H1 (cell line): Measurements from ENCODE around the gene CASQ2. TPM values are rescaled to one million over a fixed set of nuclear protein-coding genes. Genes with fewer than 3 reads are reported as not detected.

Experiments
- CTCF ChIA-PET: fragments of 300-600 bp; sonication (Branson Sonifier 250); formaldehyde crosslinking; loops from one replicate; lab custom pipeline; 2021; ENCODE audit not compliant: partially characterized antibody; lab: Charles Lee
- POLR2A ChIA-PET: fragments of 300-600 bp; sonication (Branson Sonifier 250); formaldehyde crosslinking; loops from one replicate; lab custom pipeline; 2021; ENCODE audit warnings: inconsistent platforms; ENCODE audit not compliant: partially characterized antibody; lab: Charles Lee
- DNase-seq, 2 experiments: peaks; one replicate each; pipeline versions ENCODE4 v3.0.0 to v3.0.0-alpha.2; 2010 to 2022; ENCODE audit warnings: low spot score in 2 of 2, low read depth in 1 of 2, mixed read lengths in 1 of 2
- FAIRE-seq: peaks from 2 replicates; lab custom pipeline; 2011; peaks lifted over from hg19 to GRCh38; lab: Jason Lieb, UNC
- H2AFZ ChIP-seq: 2 replicates; pipeline ENCODE4 v1.8.1; 2012; ENCODE audit warnings: low read length, inconsistent platforms
- H2AK5ac ChIP-seq: 2 replicates; pipeline ENCODE4 v1.6.1; 2013; ENCODE audit warnings: low read depth, low read length
- H2BK120ac ChIP-seq: replicated peaks from 2 replicates; pipeline ENCODE3; 2013; ENCODE audit warnings: low read depth, low read length, inconsistent platforms
- H2BK12ac ChIP-seq: 2 replicates; pipeline ENCODE4 v1.6.1; 2013; ENCODE audit warnings: low read depth, low read length
- H2BK15ac ChIP-seq: 2 replicates; pipeline ENCODE4 v1.6.1; 2013; ENCODE audit warnings: low read length
- H2BK20ac ChIP-seq: 2 replicates; pipeline ENCODE4 v1.6.1; 2013; ENCODE audit warnings: low read length
- H2BK5ac ChIP-seq: 2 replicates; pipeline ENCODE4 v1.6.1; 2013; ENCODE audit warnings: low read depth, low read length
- H3K14ac ChIP-seq: 2 replicates; pipeline ENCODE4 v1.6.1; 2013; ENCODE audit warnings: inconsistent platforms; ENCODE audit not compliant: insufficient read length
- H3K18ac ChIP-seq: 2 replicates; pipeline ENCODE4 v1.6.1; 2013; ENCODE audit warnings: low read length; ENCODE audit errors: extremely low read depth
- H3K23ac ChIP-seq: 2 replicates; pipeline ENCODE4 v1.6.1; 2013; ENCODE audit warnings: inconsistent platforms; ENCODE audit not compliant: insufficient read length
- H3K23me2 ChIP-seq: 2 replicates; pipeline ENCODE4 v1.6.1; 2013; ENCODE audit warnings: low read depth, low read length
- H3K27ac ChIP-seq: 2 replicates; pipeline ENCODE4 v1.6.1; 2011; ENCODE audit warnings: low read depth, low read length, inconsistent platforms
- H3K27me3 ChIP-seq, 4 experiments: replicated peaks in 1 of 4; 1 replicate in 1 of 4; 2 replicates in 3 of 4; pipeline versions ENCODE4 v1.6.1 to v1.8.1; 2011 to 2013; ENCODE audit warnings: low read length in 3 of 4, mild to moderate bottlenecking in 3 of 4, inconsistent platforms in 2 of 4, mixed read lengths in 2 of 4, moderate library complexity in 1 of 4; ENCODE audit not compliant: control insufficient read depth in 3 of 4, insufficient read depth in 3 of 4; ENCODE audit errors: extremely low read depth in 1 of 4
- H3K36me3 ChIP-seq, 4 experiments: 2 replicates each; pipeline versions ENCODE4 v1.6.1 to v1.8.1; 2011 to 2013; ENCODE audit warnings: mild to moderate bottlenecking in 4 of 4, low read length in 3 of 4, moderate library complexity in 2 of 4, control low read depth in 1 of 4, inconsistent platforms in 1 of 4; ENCODE audit not compliant: insufficient read depth in 4 of 4, control insufficient read depth in 2 of 4
- H3K4ac ChIP-seq: replicated peaks from 2 replicates; pipeline ENCODE3; 2013; ENCODE audit warnings: low read length, low read depth, mixed read lengths, inconsistent platforms; ENCODE audit not compliant: insufficient read length
- H3K4me1 ChIP-seq, 4 experiments: replicated peaks in 1 of 4; 1 replicate in 1 of 4; 2 replicates in 3 of 4; pipeline versions ENCODE4 v1.6.1 to v1.8.1; 2011 to 2013; ENCODE audit warnings: low read length in 3 of 4, inconsistent platforms in 2 of 4, mixed read lengths in 1 of 4; ENCODE audit not compliant: insufficient read depth in 4 of 4, control insufficient read depth in 3 of 4
- H3K4me2 ChIP-seq, 2 experiments: 2 replicates each; pipeline versions ENCODE4 v1.6.1 to v1.8.1; 2011 to 2013; ENCODE audit warnings: low read depth in 2 of 2, low read length in 2 of 2, control low read depth in 1 of 2, inconsistent platforms in 1 of 2, mild to moderate bottlenecking in 1 of 2; ENCODE audit not compliant: insufficient read depth in 1 of 2
- H3K4me3 ChIP-seq, 4 experiments: fragments of 200-600, 300-600 bp in 1 of 4; sonication (generic), shearing (Covaris generic), sonication (Bioruptor Twin) in 1 of 4; 2 replicates each; pipeline versions ENCODE4 v1.5.1 to v1.8.1; 2011 to 2016; ENCODE audit warnings: low read length in 4 of 4, low read depth in 3 of 4, control low read depth in 2 of 4, inconsistent platforms in 2 of 4, mild to moderate bottlenecking in 2 of 4, mixed read lengths in 1 of 4, moderate library complexity in 1 of 4; ENCODE audit not compliant: insufficient read depth in 2 of 4; ENCODE audit errors: extremely low read depth in 1 of 4
- H3K56ac ChIP-seq: replicated peaks from 2 replicates; pipeline ENCODE3; 2013; ENCODE audit warnings: low read depth, mild to moderate bottlenecking, mixed read lengths, low read length, inconsistent platforms; ENCODE audit not compliant: insufficient read length
- H3K79me1 ChIP-seq: 2 replicates; pipeline ENCODE4 v1.6.1; 2013; ENCODE audit warnings: low read depth, low read length, control low read depth
- H3K79me2 ChIP-seq, 2 experiments: 2 replicates each; pipeline versions ENCODE4 v1.6.1 to v1.8.1; 2012 to 2013; ENCODE audit warnings: low read length in 2 of 2, mild to moderate bottlenecking in 2 of 2, inconsistent platforms in 1 of 2; ENCODE audit not compliant: insufficient read depth in 2 of 2, control insufficient read depth in 1 of 2
- H3K9ac ChIP-seq, 4 experiments: replicated peaks in 1 of 4; 1 replicate in 1 of 4; 2 replicates in 3 of 4; pipeline versions ENCODE4 v1.6.1 to v1.8.1; 2011 to 2013; ENCODE audit warnings: low read depth in 3 of 4, low read length in 3 of 4, control low read depth in 2 of 4, mild to moderate bottlenecking in 2 of 4, moderate library complexity in 2 of 4, inconsistent platforms in 1 of 4; ENCODE audit errors: extremely low read depth in 1 of 4
- H3K9me3 ChIP-seq, 2 experiments: 2 replicates each; pipeline versions ENCODE4 v1.6.1 to v1.8.1; 2012 to 2013; ENCODE audit warnings: mild to moderate bottlenecking in 2 of 2, moderate library complexity in 2 of 2, control low read depth in 1 of 2, inconsistent platforms in 1 of 2, low read depth in 1 of 2, low read length in 1 of 2, mixed read lengths in 1 of 2; ENCODE audit not compliant: insufficient read depth in 2 of 2
- H4K20me1 ChIP-seq, 2 experiments: replicated peaks in 1 of 2; 2 replicates each; pipeline versions ENCODE3 to v1.8.1; 2011 to 2013; ENCODE audit warnings: inconsistent platforms in 2 of 2, low read length in 2 of 2, mild to moderate bottlenecking in 1 of 2; ENCODE audit not compliant: insufficient read depth in 2 of 2, control insufficient read depth in 1 of 2
- H4K5ac ChIP-seq: 2 replicates; pipeline ENCODE4 v1.6.1; 2013; ENCODE audit warnings: low read length, low read depth, mixed read lengths, inconsistent platforms; ENCODE audit not compliant: insufficient read length
- H4K8ac ChIP-seq: 2 replicates; pipeline ENCODE4 v1.8.0; 2013; ENCODE audit warnings: mild to moderate bottlenecking, moderate library complexity, low read length, inconsistent platforms; ENCODE audit not compliant: insufficient read depth; ENCODE audit errors: extremely low read depth
- H4K91ac ChIP-seq: replicated peaks from 2 replicates; pipeline ENCODE3; 2013; ENCODE audit warnings: low read length, mixed read lengths, inconsistent platforms; ENCODE audit not compliant: insufficient read length
- GTF2F1 ChIP-seq: IDR thresholded peaks from 2 replicates; pipeline ENCODE4 v1.6.1; 2012; ENCODE audit warnings: low read depth, low read length, improper control_type of control experiment, borderline replicate concordance
- USF2 ChIP-seq: IDR thresholded peaks from 2 replicates; pipeline ENCODE4 v1.6.1; 2011; ENCODE audit warnings: low read length, improper control_type of control experiment
- WGBS, 2 experiments: shearing (Covaris generic) in 1 of 2; methylation state at CpG; one replicate each; pipeline versions ENCODE4 v1.1.6 to v1.1.7; 2013 to 2015; ENCODE audit warnings: low lambda C conversion rate in 2 of 2, mixed read lengths in 2 of 2, inconsistent platforms in 1 of 2, low coverage in 1 of 2, missing lambda C conversion rate in 1 of 2; ENCODE audit not compliant: insufficient replicate concordance in 2 of 2, insufficient coverage in 1 of 2, insufficient read length in 1 of 2; ENCODE audit errors: extremely low coverage in 1 of 2, missing lambda C conversion rate in 1 of 2; 5-methylcytosine and 5-hydroxymethylcytosine counted together
- polyA plus RNA-seq, 7 experiments: library from polyadenylated mRNA; depleted of rRNA in 3 of 7; stranded (reverse) in 5 of 7; unstranded in 2 of 7; fragments of >200 nt in 5 of 7; fragments of 200-250 nt in 2 of 7; gene quantifications; 1 replicate in 5 of 7; 2 replicates in 1 of 7; 4 replicates in 1 of 7; pipeline versions ENCODE4 v1.2.1 to v1.2.3, GENCODE V29; 2011 to 2013; ENCODE audit warnings: missing spikeins in 2 of 7, mixed read lengths in 2 of 7
- total RNA-seq: library from RNA; stranded (reverse); fragmentation: NEBNext Ultra II Directional; extraction: Animal tissue kit (Norgen Biotek cat#: 25700); gene quantifications from 2 replicates; pipeline ENCODE4 v1.2.1, GENCODE V29; 2021

CASQ2 gene
- total and polyA plus RNA-seq, 2 of the 8 experiments (the other 6 are each of a cell fraction or from before 2014, with no cell fraction given), result not detected

GRCh38 chr1:115660151-115660550, 108.4 kb downstream of the CASQ2 start:
- Histone ChIP-seq H4K20me1 (peaks cover 2 to 7% of the 10 kb centered on the region in 2 experiments), H3K79me1 (peaks cover 2% of the 10 kb centered on the region; the same call in 1 of the 2 replicates), H3K4ac (no peak overlapping the region), H3K14ac (no peak overlapping the region), H3K23ac (no peak overlapping the region), H4K8ac (no peak overlapping the region), H2BK5ac (peak overlapping the region; percentile 64; the same call in 1 of the 2 replicates), H3K4me2 (no peak overlapping the region), H2AK5ac (no peak overlapping the region), H4K91ac (no peak overlapping the region), H2BK20ac (no peak overlapping the region), H3K23me2 (no peaks in the 10 kb centered on the region), H3K79me2 (peaks cover 0 to 23% of the 10 kb centered on the region in 2 experiments; a peak in 2 of 4 replicates)
- POLR2A ChIA-PET, result no interaction called here
- DNase-seq, result no peak
- WGBS, 2 experiments, result 74% methylated on average over 5 of the region's 5 CpGs; no CpG with 5 or more reads in 1 of the 2 experiments
- TF ChIP-seq USF2 (no peak), GTF2F1 (no peak)
- TF ChIP-seq, all 59 proteins: peak for 0
- Histone ChIP-seq H3K4me1 (peaks cover 0 to 15% (median 9%) of the 10 kb centered on the region in 4 experiments; a peak in 6 of 7 replicates), H2BK15ac (no peak overlapping the region), H3K9me3 (no peaks in the 10 kb centered on the region), H3K9ac (no peak overlapping the region), H3K27ac (no peak overlapping the region; the same call in 1 of the 2 replicates), H3K4me3 (no peak overlapping the region), H3K36me3 (peaks cover 4 to 17% (median 8%) of the 10 kb centered on the region in 4 experiments; a peak in 7 of 8 replicates), H3K56ac (no peak overlapping the region), H2BK12ac (peak overlapping the region; percentile 30; the same call in 1 of the 2 replicates), H4K5ac (no peak overlapping the region), H3K27me3 (no peaks in the 10 kb centered on the region), H3K18ac (no peak overlapping the region), H2AFZ (no peak overlapping the region), H2BK120ac (no peak overlapping the region)
- FAIRE-seq, result no peak
- CTCF ChIA-PET, result interaction anchor here (1.0 to 2.7 kb wide), 7 partner anchors 11 to 66 kb away, joined by 3 to 14 read pairs (median 5); no protein-coding TSS in a partner anchor
